Psoas muscle (tissue), 8 donors: ENCODE data around the gene TMEM128. TPM values are rescaled to one million over a fixed set of nuclear protein-coding genes. Genes with fewer than 3 reads are reported as not detected.

Experiments
- ATAC-seq, 4 donors: fragments of 200-7000 bp; cut with Tn5 transposase; one replicate each; pipeline ENCODE4 v1.9.1; 2020; ENCODE audit warnings: moderate library complexity in 3 of 4, mild to moderate bottlenecking in 2 of 4
- DNase-seq, 2 donors: peaks; one replicate each; pipeline ENCODE4 v3.0.0-alpha.2; 2020
- H3K27ac ChIP-seq: fragments of 200-600 bp; one replicate; pipeline ENCODE4 v1.8.0; 2022
- H3K27me3 ChIP-seq, 3 donors: fragments of 200-600 bp in 1 of 3; one replicate each; pipeline versions ENCODE4 v1.6.1 to v1.8.0; 2013 to 2022; ENCODE audit warnings: low read length in 2 of 3, mild to moderate bottlenecking in 2 of 3, moderate library complexity in 1 of 3; ENCODE audit not compliant: insufficient read depth in 3 of 3
- H3K36me3 ChIP-seq, 2 donors: fragments of 200-600 bp in 1 of 2; one replicate each; pipeline versions ENCODE4 v1.6.1 to v1.8.0; 2013 to 2022; ENCODE audit warnings: low read depth in 1 of 2, mild to moderate bottlenecking in 1 of 2, moderate library complexity in 1 of 2; ENCODE audit not compliant: insufficient read depth in 1 of 2
- H3K4me1 ChIP-seq: fragments of 200-600 bp; one replicate; pipeline ENCODE4 v1.8.0; 2022
- H3K4me3 ChIP-seq: fragments of 200-600 bp; one replicate; pipeline ENCODE4 v1.8.0; 2022; ENCODE audit warnings: mild to moderate bottlenecking
- H3K9me3 ChIP-seq: fragments of 200-600 bp; one replicate; pipeline ENCODE4 v1.8.0; 2022
- CTCF ChIP-seq: fragments of 200-600 bp; IDR thresholded peaks from one replicate; pipeline ENCODE4 v1.8.0; 2022; ENCODE audit warnings: antibody characterized with exemption
- WGBS, 3 donors: extraction: QIAGEN DNeasy Blood & Tissue Kit; methylation state at CpG; one replicate each; pipeline versions ENCODE4 v1.1.6 to v1.1.7; 2013; 5-methylcytosine and 5-hydroxymethylcytosine counted together
- intact Hi-C, 2 donors: fragments of 100-400 bp; cut with DNase I; formaldehyde crosslinking; loops; one replicate each; pipeline versions ENCODE4 v1.11.0 to v1.14.2; 2022
- polyA plus RNA-seq, 3 donors: library from polyadenylated mRNA; stranded (reverse); fragments of 200-250 nt; gene quantifications; one replicate each; pipeline ENCODE4 v1.2.3, GENCODE V29; 2013
- total RNA-seq, 4 donors: library from RNA; stranded (reverse); fragmentation: NEBNext Ultra II Directional in 2 of 4; extraction: Animal tissue kit (Norgen Biotek cat#: 25700) in 2 of 4; gene quantifications; one replicate each; pipeline versions ENCODE4 v1.2.1 to v1.2.4, GENCODE V29; 2021 to 2023
- donor health status: healthy with polysubstance abuse.
- donor health status: DM: no; HTN: no; CAD: no; lungs with moderate emphysema.
- donor health status: Bipolar disorder and iron deficiency.
- donor health status: healthy.
- donor health status: DM: yes; HTN: yes; CAD: no.
- donor health status: DM: no; HTN: no; CAD: no.
- donor health status: DM: no; HTN: no; CAD: no.
- donor health status: DM: yes; HTN: yes; CAD: no.

Gene TMEM128
- total and polyA plus RNA-seq, 7 donors = 5.5 to 7.8 (median 7.0) TPM

- H3K9me3 ChIP-seq = no peaks in the 10 kb centered on the region
- H3K4me3 ChIP-seq = no peak overlapping the region
- peaks cover 22% of the 10 kb centered on the region for H3K4me1 ChIP-seq
- peak overlapping the region; percentile 72 for H3K27ac ChIP-seq
- ATAC-seq = peak in 3 of 4 donors; percentile 30 to 33 (median 31)
- H3K36me3 ChIP-seq = peaks cover 5 to 61% of the 10 kb centered on the region in 2 donors
- no peak for TF ChIP-seq CTCF
- intact Hi-C loops = loop anchor here (5.0 kb wide), 1 partner anchor 38 kb away; the partner anchor contains the start of gene TMEM128 (in 2 of the 2)
- 68 to 73% (median 69%) methylated on average over 11 of the region's 11 CpGs for WGBS, 3 donors
- no peak for DNase-seq
- H3K27me3 ChIP-seq = no peaks in the 10 kb centered on the region
These were observed 37.0 kb upstream of the TMEM128 start for GRCh38 chr4:4284827-4285618.

- H3K27ac ChIP-seq = no peak overlapping the region
- H3K9me3 ChIP-seq = no peaks in the 10 kb centered on the region
- DNase-seq (no peak), ATAC-seq (no peak)
- H3K27me3 ChIP-seq = no peaks in the 10 kb centered on the region
- peaks cover 15% of the 10 kb centered on the region for H3K4me1 ChIP-seq
- TF ChIP-seq CTCF = no peak
- H3K4me3 ChIP-seq = no peak overlapping the region
- intact Hi-C loops = no loop called here
- 80 to 97% (median 87%) methylated on average over 6 of the region's 6 CpGs for WGBS, 3 donors
- peaks cover 18 to 89% of the 10 kb centered on the region in 2 donors for H3K36me3 ChIP-seq
These were observed 33.8 kb upstream of the TMEM128 start for GRCh38 chr4:4281787-4282186.

GRCh38 chr4:4277531-4277930 lies 29.5 kb upstream of the TMEM128 start:
- no peaks in the 10 kb centered on the region for H3K9me3 ChIP-seq
- TF ChIP-seq CTCF = no peak
- no peak overlapping the region for H3K4me3 ChIP-seq
- no peaks in the 10 kb centered on the region for H3K4me1 ChIP-seq
- no peaks in the 10 kb centered on the region for H3K27me3 ChIP-seq
- ATAC-seq = no peak
- DNase-seq = no peak
- 74 to 87% (median 78%) methylated on average over 6 of the region's 6 CpGs for WGBS, 3 donors
- H3K27ac ChIP-seq = no peak overlapping the region
- peaks cover 33 to 90% of the 10 kb centered on the region in 2 donors for H3K36me3 ChIP-seq
- intact Hi-C loops = no loop called here

- no peak for DNase-seq
- 93 to 97% (median 95%) methylated on average over 14 of the region's 14 CpGs for WGBS, 3 donors
These were observed 26.2 kb upstream of the TMEM128 start for GRCh38 chr4:4274226-4274625.

More at GRCh38 chr4:4274226-4274625, 26.2 kb upstream of the TMEM128 start:
- Histone ChIP-seq H3K9me3 (no peaks in the 10 kb centered on the region), H3K4me1 (no peaks in the 10 kb centered on the region), H3K27ac (no peak overlapping the region), H3K4me3 (no peak overlapping the region), H3K27me3 (no peaks in the 10 kb centered on the region), H3K36me3 (peaks cover 43 to 86% of the 10 kb centered on the region in 2 donors)
- ATAC-seq = no peak
- intact Hi-C loops = no loop called here
- no peak for TF ChIP-seq CTCF
